ENCODE measurements around the gene PCDHB10.
"Not testable (repeated sequence)": the region's sequence is repeated elsewhere in the genome, so short reads cannot be mapped to it uniquely, and the experiment has no call there.

Gene PCDHB10

GRCh38 chr5:141192110-141192725 is at the start of gene PCDHB10:
Gene PCDHB10 (plus strand): TSS chr5:141192353. CDS start chr5:141192553, 200 bp downstream.
- DNase-seq: no peak

- no peak for DNase-seq
Measured at GRCh38 chr5:141149812-141150211, 42.3 kb upstream of the PCDHB10 start, which contains the start of gene PCDHB6. Gene PCDHB6 (plus strand): TSS chr5:141150057. CDS start chr5:141150258, 201 bp downstream.

- no peak for DNase-seq
Measured at GRCh38 chr5:141150224-141150992, 41.7 kb upstream of the PCDHB10 start.

- no peak for DNase-seq
Measured at GRCh38 chr5:141150993-141151325, 41.2 kb upstream of the PCDHB10 start.

- not testable (repeated sequence) for DNase-seq
Measured at GRCh38 chr5:141151632-141152031, 40.5 kb upstream of the PCDHB10 start.

GRCh38 chr5:141152096-141152495 is 40.1 kb upstream of the PCDHB10 start:
- DNase-seq: not testable (repeated sequence)

- no peak for DNase-seq
Measured at GRCh38 chr5:141155540-141156374, 36.4 kb upstream of the PCDHB10 start.

GRCh38 chr5:141157356-141157755 is 34.8 kb upstream of the PCDHB10 start:
- not testable (repeated sequence) for DNase-seq

GRCh38 chr5:141157901-141158300 is 34.3 kb upstream of the PCDHB10 start:
- not testable (repeated sequence) for DNase-seq

GRCh38 chr5:141172381-141173204 is 19.6 kb upstream of the PCDHB10 start, which contains the start of gene PCDHB7:
Gene PCDHB7 (plus strand): TSS chr5:141172644. CDS start chr5:141172836, 192 bp downstream.
- no peak for DNase-seq

- not testable (repeated sequence) for DNase-seq
Measured at GRCh38 chr5:141174291-141175104, 17.7 kb upstream of the PCDHB10 start.

- no peak for DNase-seq
Measured at GRCh38 chr5:141175933-141176332, 16.2 kb upstream of the PCDHB10 start.

GRCh38 chr5:141177577-141178191 is 14.5 kb upstream of the PCDHB10 start, which contains the start of gene PCDHB8:
Gene PCDHB8 (plus strand): TSS chr5:141177790. CDS start chr5:141178035, 245 bp downstream.
- not testable (repeated sequence) for DNase-seq

GRCh38 chr5:141179371-141179770 is 12.8 kb upstream of the PCDHB10 start:
- not testable (repeated sequence) for DNase-seq

- DNase-seq: not testable (repeated sequence)
Measured at GRCh38 chr5:141179876-141180275, 12.3 kb upstream of the PCDHB10 start.

GRCh38 chr5:141180313-141180712 is 11.8 kb upstream of the PCDHB10 start:
- DNase-seq: no peak

- DNase-seq: no peak
Measured at GRCh38 chr5:141182248-141182647, 9.9 kb upstream of the PCDHB10 start, which contains the start of gene PCDHB16. Gene PCDHB16 (plus strand): TSS chr5:141182387. CDS start chr5:141182560, 173 bp downstream.

GRCh38 chr5:141184117-141184855 is 7.9 kb upstream of the PCDHB10 start:
- DNase-seq: not testable (repeated sequence)

- DNase-seq: no peak
Measured at GRCh38 chr5:141186897-141187512, 5.1 kb upstream of the PCDHB10 start, which contains the start of gene PCDHB9. Gene PCDHB9 (plus strand): TSS chr5:141187161. CDS start chr5:141187319, 158 bp downstream.

All from activated CD8-positive, alpha-beta memory T cell treated with anti-CD3 and anti-CD28 coated beads for 24 hours (primary cell).